GM10266 (cell line): ENCODE measurements around the gene BIRC2.

Experiments
- DNase-seq: peaks from one replicate; pipeline ENCODE4 v3.0.0; 2012; ENCODE audit errors: extremely low spot score
- CTCF ChIP-seq: IDR thresholded peaks from 2 replicates; pipeline ENCODE4 v1.5.1; 2012; ENCODE audit warnings: mild to moderate bottlenecking, low read depth; ENCODE audit not compliant: control insufficient read depth, insufficient read depth; ENCODE audit errors: missing control alignments

BIRC2 gene

DNA sequence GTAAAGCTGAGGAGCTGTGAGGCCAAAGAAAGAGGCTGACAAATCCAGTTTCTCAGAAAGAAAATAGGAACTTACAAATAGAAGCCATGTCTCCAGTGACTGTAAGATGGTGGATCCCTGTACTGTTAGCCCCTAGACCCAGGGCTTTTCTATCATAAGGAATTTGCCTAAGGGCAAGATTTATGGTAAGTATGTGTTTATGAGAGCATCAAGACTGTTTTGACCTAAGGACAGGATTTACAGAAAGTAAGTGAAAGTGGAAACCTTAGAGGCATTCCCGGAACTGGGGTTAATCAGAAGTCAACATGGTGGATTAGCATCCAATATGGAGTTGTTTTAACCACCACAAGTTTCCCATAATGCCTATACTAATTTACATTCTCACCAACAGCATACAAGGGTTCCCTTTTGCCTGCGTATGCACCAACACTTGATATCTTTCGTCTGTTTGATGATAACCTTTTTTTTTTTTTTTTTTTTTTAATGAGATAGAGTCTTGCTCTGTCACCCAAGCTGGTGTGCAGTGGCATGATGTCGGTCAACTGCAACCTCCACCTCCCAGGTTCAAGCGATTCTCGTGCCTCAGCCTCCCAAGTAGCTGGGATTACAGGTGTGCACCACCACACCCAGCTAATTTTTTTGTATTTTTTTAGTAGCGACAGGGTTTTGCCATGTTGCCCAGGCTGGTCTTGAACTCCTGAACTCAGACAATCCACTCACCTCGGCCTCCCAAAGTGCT lies 40.2 kb downstream of the BIRC2 start:
- no peak for TF ChIP-seq CTCF
- no peak for DNase-seq

GRCh38 chr11:102389253-102389652 lies 42.2 kb downstream of the BIRC2 start:
- DNase-seq = no peak

DNA sequence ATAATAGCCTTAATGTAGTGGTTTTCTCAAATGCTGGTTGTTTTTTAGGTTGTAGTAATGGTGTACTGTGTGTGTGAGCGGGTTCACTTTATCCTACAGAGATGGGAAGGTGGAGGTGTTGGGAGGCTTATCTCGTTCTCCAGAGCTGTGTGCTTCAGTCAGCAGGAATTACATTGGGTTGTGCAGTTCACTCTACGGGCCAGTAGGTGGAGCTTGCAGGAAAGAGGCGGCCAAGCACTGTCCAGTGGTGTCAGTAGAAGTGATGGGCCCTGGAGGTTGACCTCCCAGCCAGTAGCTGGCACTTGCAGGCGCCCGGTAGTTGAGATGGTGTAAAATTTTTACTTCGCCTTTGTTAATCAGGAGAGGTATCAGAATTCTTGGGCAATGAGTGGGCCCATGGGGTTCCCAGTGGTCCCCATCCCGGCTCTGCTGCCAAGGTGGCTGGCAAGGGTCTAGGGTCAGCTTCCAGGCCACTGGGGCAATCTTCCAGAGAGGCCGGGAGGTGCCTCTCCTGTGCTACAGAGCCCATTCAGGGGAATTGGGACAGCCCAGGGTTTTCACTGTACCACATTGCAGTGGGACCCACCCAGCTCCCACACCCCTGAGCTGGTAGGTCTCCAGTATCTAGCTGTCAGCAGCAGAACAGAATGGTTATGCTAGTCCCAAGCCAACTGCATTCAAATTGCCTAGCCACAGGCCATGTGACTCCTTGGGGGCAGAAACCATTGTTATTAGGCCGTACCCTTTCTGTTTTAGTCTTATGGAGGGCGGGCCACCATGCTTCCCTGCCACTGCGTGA lies 43.9 kb downstream of the BIRC2 start:
- DNase-seq = peak; percentile 51
- peak; percentile 84 for TF ChIP-seq CTCF

More at GRCh38 chr11:102389253-102389652, 42.2 kb downstream of the BIRC2 start:
- TF ChIP-seq CTCF = no peak

GRCh38 chr11:102391549-102392237 lies 44.7 kb downstream of the BIRC2 start:
- no peak for DNase-seq
- TF ChIP-seq CTCF = no peak

DNA sequence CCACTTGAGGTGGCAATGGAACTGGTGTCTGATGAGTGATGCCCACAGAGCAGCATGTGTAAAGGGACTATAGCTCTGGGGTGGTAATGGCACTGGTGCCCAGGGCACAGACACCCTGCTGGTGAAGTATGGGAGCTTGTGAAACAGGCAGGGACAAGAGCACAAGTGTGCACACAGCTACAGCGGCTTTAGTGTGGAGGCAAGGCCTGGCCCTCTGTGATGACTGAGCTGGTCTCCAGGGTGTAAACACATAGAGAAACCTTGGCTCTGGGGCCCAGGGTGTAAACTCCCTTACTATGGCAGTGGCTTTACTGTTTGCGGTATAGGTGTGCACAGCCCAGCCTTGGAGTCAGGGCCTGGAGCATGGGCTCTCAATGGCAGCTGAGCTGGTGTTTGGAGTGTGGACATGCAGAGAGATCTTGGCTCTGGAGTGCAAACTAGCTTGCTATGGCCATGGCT lies 46.3 kb downstream of the BIRC2 start:
- TF ChIP-seq CTCF = no peak
- no peak for DNase-seq

DNA sequence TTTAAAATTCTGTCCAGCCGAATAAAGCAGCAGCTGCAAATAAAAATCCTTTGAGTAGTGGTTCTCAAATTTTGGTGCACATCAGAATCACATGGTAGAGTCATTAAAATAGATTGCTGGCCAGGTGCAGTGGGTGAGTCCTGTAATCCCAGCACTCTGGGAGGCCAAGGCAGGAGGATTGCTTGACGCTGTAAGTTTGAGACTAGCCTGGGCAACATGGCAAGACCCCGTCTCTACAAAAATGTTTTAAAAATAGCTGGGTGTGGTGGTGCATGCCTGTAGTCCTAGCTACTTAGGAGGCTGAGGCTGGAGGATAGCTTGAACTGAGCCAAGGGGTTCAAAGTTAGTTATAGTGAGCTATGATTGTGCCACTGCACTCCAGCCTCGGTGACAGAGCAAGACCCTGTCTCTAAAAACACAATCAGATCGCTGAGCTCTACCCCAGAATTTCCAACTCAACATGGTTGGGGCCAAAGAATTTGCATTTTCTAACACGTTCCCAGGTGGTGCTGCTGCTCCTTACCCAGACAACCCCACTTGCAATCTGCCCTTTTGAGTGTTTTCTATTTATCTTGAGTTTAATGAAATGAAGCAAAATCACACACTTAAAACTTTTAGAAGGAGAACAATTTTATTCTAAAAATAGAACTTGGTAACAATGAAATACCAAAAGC lies 48.8 kb downstream of the BIRC2 start:
- DNase-seq = no peak
- TF ChIP-seq CTCF = no peak
